ENCODE results near the gene DUSP7.

Gene DUSP7

DNA sequence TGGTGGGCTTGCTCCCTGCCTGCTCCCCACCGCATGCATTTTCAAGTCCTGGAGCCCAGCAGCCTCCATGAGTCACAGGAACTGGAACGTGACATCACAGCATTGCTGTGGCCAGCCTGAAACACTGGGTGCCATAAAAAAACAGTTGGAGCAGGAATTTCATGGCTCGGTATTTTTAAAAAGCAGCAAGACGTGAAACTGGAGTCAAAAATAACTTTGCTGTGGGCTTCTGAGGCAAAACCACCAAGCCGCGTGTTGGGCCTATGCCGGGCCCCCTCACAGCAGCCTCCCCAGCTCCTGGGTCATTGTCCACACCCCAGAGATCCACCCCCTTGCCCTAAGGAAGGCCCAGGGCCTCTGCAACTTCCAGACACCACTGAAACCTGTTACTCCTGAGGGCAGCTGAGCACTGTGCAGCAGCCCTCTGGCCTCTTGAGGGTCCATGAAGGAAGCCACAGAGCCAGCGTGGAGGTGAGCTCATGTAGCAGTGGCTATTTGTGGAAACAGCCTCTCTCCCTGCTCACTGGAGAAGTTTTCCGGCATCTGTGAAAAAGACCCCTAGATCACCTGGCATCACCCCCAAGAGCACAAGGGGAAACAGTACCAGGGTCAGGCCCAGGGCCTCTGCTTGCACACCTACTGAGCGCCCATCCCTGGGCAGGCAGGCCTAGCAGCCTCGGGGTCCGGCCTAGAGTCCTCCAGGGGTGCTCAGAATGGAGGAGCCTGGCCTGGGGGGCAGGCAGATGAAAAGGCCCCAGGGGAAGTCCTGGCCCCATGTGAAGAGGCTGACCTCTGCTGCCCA, 34.0 kb upstream of the DUSP7 start:
- TF ChIP-seq, protein P1, sequence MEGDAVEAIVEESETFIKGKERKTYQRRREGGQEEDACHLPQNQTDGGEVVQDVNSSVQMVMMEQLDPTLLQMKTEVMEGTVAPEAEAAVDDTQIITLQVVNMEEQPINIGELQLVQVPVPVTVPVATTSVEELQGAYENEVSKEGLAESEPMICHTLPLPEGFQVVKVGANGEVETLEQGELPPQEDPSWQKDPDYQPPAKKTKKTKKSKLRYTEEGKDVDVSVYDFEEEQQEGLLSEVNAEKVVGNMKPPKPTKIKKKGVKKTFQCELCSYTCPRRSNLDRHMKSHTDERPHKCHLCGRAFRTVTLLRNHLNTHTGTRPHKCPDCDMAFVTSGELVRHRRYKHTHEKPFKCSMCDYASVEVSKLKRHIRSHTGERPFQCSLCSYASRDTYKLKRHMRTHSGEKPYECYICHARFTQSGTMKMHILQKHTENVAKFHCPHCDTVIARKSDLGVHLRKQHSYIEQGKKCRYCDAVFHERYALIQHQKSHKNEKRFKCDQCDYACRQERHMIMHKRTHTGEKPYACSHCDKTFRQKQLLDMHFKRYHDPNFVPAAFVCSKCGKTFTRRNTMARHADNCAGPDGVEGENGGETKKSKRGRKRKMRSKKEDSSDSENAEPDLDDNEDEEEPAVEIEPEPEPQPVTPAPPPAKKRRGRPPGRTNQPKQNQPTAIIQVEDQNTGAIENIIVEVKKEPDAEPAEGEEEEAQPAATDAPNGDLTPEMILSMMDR (IDR thresholded peaks at IDR 0.05): no peak

DNA sequence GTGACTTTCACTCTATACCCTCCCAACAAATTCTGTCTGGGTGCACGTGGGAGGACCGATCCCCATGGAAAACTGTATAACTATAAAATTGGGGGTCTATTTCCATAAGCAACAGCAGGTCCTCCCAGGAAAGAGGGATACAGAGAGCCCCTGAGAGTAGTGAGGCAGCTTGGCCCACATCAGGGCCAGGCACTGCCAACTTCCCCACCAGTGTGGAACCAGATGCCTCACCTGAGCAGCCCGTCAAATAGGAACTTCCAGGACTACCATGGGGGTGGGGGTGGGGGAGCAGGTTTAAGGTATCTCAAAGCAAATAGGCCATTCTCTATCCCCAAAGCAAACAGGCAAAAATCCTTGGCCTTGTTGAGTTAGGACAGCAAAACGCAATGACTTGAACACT, 33.3 kb upstream of the DUSP7 start:
- TF ChIP-seq, protein P1 (IDR thresholded peaks at IDR 0.05): no peak

DNA sequence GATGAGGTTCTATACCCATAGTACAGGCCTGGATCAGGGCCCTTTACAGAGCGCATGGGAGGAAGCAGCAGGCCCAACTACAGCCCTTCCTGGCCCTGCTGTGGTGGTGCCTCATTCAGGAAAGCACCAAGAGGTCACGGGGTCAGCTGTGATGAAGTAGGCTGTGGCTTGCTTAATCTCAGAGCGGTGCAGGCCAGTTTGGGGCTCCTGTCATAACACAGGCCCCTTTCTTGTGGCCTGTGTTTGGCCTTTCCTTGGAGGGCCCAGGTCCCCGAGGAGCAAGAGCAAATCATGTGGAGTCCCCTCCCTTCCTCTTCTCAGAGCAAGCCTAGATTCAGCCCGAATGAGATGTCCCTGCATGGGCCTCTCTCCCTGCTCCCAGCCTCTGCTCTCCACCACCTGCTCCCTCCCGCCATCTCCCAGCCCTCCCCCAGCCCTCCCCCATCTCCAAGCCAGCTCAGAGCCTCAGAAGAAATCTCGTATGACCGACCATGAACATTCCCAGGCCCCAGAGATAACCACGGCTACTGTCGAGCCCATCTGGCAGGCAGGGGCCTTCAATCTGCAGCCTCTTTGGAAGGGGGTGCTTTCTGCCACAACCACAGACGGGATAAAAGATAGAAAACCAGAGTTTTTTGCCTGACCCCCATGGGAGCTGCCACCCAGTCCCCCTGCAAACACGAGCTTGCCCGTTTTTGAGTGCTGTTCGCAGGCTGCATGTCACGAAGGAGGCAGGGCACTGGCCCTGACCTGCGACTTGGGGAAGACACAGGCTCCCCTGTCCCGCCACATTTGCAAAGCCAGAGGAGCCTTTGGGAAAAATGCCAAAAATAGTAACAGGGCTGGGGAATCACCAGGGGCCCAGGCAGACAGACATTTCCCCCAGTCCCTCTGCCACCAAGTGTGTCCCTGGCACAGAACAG, 32.3 kb upstream of the DUSP7 start:
- TF ChIP-seq, protein P1 (IDR thresholded peaks at IDR 0.05): no peak

DNA sequence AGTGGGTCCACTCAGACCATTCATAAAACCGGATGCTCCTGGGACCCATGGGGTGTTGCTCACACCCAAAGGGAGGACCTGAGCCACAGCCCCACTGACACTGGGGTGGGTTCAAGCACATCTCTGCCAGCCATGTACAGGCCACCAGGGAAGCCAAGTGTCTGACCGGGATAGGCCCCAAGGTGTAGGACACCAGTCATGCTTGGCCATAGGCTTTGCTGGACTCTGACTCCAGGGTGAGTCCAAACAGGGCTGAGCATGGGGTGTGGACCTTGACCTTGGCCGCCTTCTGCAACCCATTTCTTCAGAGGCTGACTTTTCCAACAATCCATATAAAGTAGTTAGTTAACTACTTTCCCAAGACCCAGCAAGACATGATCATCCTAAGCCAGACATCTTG, 31.4 kb upstream of the DUSP7 start:
- TF ChIP-seq, protein P1 (IDR thresholded peaks at IDR 0.05): no peak

DNA sequence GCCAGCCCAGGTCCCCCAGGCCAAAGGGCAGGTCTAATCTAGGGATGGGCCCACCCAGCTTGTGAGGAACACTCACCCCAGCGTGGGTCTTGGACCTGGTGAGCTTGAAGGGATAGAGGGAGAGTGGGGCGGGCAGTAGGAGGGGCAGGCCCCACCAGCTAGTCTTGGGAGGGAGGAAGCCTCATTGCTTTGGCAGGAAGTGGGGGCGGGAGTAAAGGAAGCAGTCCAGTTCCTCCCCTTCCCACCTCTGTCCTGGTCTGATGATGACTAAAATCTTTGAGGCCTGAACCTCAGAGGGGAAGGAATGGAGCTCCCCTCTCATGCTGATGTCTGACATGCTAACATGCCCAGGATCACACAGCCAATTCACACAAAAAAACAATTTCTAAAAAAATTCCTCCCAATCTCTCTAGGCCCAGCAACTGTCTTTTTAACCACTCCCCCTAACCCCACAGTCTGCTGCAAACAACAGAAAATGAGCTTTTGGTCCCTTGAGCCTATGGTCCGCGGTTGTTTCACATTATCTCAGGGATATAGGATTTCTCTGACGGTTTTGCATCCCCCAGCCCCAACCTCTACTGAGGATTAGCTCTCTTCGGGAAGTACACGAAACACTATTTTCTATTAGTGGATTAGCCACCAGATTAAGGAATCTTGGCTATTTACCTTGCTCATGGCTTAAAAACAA, 30.7 kb upstream of the DUSP7 start:
- TF ChIP-seq, protein P1 (IDR thresholded peaks at IDR 0.05): no peak

DNA sequence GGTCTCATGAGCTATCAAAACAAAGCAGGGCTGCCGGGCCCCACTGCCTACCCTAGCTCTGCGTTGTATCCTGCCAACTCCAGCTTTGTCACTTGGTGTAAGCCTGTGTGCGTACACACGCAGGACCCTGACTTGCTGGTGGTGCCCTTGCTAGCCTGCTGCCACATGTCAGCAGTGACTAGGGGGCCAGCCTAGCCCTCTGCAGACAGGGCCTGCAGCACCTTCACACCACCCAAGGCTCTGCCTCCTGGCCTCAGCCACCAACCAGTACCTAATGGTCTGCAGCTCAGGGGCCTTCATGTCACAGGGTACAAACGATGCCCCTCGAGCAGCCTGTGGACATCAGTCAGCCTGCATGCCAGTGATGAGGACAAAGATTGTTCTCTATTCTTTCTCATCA, 30.1 kb upstream of the DUSP7 start:
- TF ChIP-seq, protein P1 (IDR thresholded peaks at IDR 0.05): no peak

DNA sequence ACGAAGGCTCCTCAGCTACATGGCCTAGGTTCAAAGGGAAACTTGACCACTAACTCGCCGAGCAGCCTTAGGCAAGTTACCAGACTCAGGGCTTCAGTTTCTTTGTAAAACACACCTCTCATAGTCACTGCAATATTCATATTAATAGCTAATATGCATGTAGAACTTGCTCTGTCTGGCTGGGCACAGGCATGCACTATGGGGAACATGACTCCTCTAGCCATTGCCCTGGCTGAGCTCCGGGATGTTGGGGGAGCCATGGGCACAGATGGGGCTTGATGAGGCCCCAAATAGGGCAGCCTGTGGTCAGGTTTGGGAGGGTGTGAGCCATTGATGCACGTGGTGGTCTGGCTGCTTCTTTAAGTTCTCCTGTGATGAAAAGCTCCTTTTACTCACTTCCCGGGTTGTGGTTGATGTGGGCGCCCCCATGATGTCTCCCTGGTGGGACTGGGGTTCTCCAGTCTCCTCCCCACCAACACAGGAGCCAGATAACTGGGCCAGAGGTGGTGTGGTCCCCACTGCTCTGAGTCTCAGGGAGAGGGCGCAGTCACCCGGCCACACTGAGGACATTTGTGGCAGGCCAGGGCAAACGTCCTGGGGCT, 29.4 kb upstream of the DUSP7 start:
- TF ChIP-seq, protein P1 (IDR thresholded peaks at IDR 0.05): no peak

Measured in LNCAP (cell line).